GM10847 (cell line): Measurements from ENCODE around the gene CROCC2.

Experiments used
- POLR2A ChIP-seq: IDR thresholded peaks from 2 replicates; pipeline ENCODE4 v1.6.1; 2011; ENCODE audit not compliant: insufficient read length; ENCODE audit errors: extremely low read depth

CROCC2 gene

GRCh38 chr2:240872317-240873097 lies 33.6 kb upstream of the CROCC2 start:
- no peak for TF ChIP-seq POLR2A

- TF ChIP-seq POLR2A: no peak
Observed at GRCh38 chr2:240873098-240873788, 32.9 kb upstream of the CROCC2 start.

- no peak for TF ChIP-seq POLR2A
Observed at GRCh38 chr2:240873805-240874714, 32.1 kb upstream of the CROCC2 start.

GRCh38 chr2:240874715-240875227 lies 31.4 kb upstream of the CROCC2 start:
- TF ChIP-seq POLR2A: no peak

GRCh38 chr2:240875228-240876034 lies 30.7 kb upstream of the CROCC2 start:
- no peak for TF ChIP-seq POLR2A

- TF ChIP-seq POLR2A: no peak
Observed at GRCh38 chr2:240876035-240876474, 30.1 kb upstream of the CROCC2 start.

GRCh38 chr2:240876475-240877251 lies 29.5 kb upstream of the CROCC2 start:
- TF ChIP-seq POLR2A: no peak

- TF ChIP-seq POLR2A: no peak
Observed at GRCh38 chr2:240877460-240878340, 28.4 kb upstream of the CROCC2 start.

- TF ChIP-seq POLR2A: no peak
Observed at GRCh38 chr2:240878341-240878936, 27.7 kb upstream of the CROCC2 start.

GRCh38 chr2:240879105-240879504 lies 27.0 kb upstream of the CROCC2 start:
- TF ChIP-seq POLR2A: no peak

GRCh38 chr2:240881913-240882312 lies 24.2 kb upstream of the CROCC2 start:
- no peak for TF ChIP-seq POLR2A

- TF ChIP-seq POLR2A: no peak
Observed at GRCh38 chr2:240884221-240884620, 21.9 kb upstream of the CROCC2 start.
